Testis (tissue), 2 donors: Measurements from ENCODE around the gene PAM16.
"Not testable (repeated sequence)": the region's sequence is repeated elsewhere in the genome, so short reads cannot be mapped to it uniquely, and the experiment has no call there.

ENCODE experiments used
- POLR2A ChIP-seq: fragments of 450-650 bp; IDR thresholded peaks from one replicate; pipeline ENCODE4 v1.6.1; 2017; ENCODE audit warnings: antibody characterized with exemption, mild to moderate bottlenecking, moderate library complexity
- TF ChIP-seq, protein P1 (sequence below), 3 experiments: fragments of 450-650 bp in 2 of 3; fragments of 200-600 bp in 1 of 3; sonication (generic) in 1 of 3; IDR thresholded peaks; one replicate each; pipeline ENCODE4 v1.5.1; 2016 to 2019; ENCODE audit warnings: antibody characterized with exemption in 3 of 3, mild to moderate bottlenecking in 2 of 3, moderate library complexity in 1 of 3

GRCh38 chr16:4333714-4334113, 17.4 kb downstream of the PAM16 start:
- TF ChIP-seq, protein P1, sequence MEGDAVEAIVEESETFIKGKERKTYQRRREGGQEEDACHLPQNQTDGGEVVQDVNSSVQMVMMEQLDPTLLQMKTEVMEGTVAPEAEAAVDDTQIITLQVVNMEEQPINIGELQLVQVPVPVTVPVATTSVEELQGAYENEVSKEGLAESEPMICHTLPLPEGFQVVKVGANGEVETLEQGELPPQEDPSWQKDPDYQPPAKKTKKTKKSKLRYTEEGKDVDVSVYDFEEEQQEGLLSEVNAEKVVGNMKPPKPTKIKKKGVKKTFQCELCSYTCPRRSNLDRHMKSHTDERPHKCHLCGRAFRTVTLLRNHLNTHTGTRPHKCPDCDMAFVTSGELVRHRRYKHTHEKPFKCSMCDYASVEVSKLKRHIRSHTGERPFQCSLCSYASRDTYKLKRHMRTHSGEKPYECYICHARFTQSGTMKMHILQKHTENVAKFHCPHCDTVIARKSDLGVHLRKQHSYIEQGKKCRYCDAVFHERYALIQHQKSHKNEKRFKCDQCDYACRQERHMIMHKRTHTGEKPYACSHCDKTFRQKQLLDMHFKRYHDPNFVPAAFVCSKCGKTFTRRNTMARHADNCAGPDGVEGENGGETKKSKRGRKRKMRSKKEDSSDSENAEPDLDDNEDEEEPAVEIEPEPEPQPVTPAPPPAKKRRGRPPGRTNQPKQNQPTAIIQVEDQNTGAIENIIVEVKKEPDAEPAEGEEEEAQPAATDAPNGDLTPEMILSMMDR (IDR thresholded peaks at IDR 0.05): not testable (repeated sequence)
- not testable (repeated sequence) for TF ChIP-seq POLR2A
